C4-2B (cell line): ENCODE measurements around the gene SFSWAP.

Experiments used
- CTCF ChIP-seq: fragments of 450-650 bp; conservative IDR thresholded peaks from 2 replicates; pipeline ENCODE4 v1.5.1; 2017; ENCODE audit warnings: mild to moderate bottlenecking
- ZFX ChIP-seq: fragments of 450-650 bp; IDR thresholded peaks from 2 replicates; pipeline ENCODE4 v1.6.1; 2017

- TF ChIP-seq CTCF (peak; percentile 24; the same call in 1 of the 2 replicates), ZFX (no peak)
These were observed 117.2 kb downstream of the SFSWAP start, which contains the start of gene MMP17 for GRCh38 chr12:131827961-131828534.
